Esophagus squamous epithelium (tissue), 4 donors: ENCODE results near the gene SOX15.

Experiments
- POLR2A ChIP-seq, 4 donors: fragments of 450-650 bp; IDR thresholded peaks; one replicate each; pipeline ENCODE4 v1.6.1; 2017; ENCODE audit warnings: antibody characterized with exemption in 4 of 4, mild to moderate bottlenecking in 4 of 4, moderate library complexity in 3 of 4
- TF ChIP-seq, protein P1 (sequence below), 6 experiments: fragments of 450-650 bp in 4 of 6; fragments of 200-600 bp in 2 of 6; sonication (generic) in 2 of 6; IDR thresholded peaks; one replicate each; pipeline ENCODE4 v1.5.1; 2016 to 2019; ENCODE audit warnings: antibody characterized with exemption in 6 of 6, mild to moderate bottlenecking in 4 of 6, moderate library complexity in 4 of 6

DNA sequence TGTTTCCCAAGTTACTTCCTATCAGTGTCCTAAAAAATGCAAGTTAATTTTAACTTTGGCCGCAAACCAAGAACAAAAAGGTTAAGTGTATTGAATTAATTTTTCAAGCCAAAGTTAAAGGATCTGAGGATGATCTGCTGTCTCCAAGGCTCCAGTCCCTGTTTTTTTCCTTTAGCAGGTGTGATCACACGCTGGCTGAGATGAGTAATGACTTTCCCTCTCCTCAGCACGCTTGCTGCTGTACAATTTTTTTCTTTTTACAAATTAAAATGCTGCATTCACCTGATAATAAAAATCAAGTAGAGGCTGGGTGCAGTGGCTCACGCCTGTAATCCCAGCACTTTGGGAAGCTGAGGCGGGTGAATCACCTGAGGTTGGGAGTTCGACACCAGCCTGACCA, 45.0 kb downstream of the SOX15 start:
- TF ChIP-seq POLR2A (IDR thresholded peaks at IDR 0.05) = no peak
- TF ChIP-seq, protein P1, sequence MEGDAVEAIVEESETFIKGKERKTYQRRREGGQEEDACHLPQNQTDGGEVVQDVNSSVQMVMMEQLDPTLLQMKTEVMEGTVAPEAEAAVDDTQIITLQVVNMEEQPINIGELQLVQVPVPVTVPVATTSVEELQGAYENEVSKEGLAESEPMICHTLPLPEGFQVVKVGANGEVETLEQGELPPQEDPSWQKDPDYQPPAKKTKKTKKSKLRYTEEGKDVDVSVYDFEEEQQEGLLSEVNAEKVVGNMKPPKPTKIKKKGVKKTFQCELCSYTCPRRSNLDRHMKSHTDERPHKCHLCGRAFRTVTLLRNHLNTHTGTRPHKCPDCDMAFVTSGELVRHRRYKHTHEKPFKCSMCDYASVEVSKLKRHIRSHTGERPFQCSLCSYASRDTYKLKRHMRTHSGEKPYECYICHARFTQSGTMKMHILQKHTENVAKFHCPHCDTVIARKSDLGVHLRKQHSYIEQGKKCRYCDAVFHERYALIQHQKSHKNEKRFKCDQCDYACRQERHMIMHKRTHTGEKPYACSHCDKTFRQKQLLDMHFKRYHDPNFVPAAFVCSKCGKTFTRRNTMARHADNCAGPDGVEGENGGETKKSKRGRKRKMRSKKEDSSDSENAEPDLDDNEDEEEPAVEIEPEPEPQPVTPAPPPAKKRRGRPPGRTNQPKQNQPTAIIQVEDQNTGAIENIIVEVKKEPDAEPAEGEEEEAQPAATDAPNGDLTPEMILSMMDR (IDR thresholded peaks at IDR 0.05) = no peak
